ENCODE data around the gene DTNB.
"Not testable (repeated sequence)": the region's sequence is repeated elsewhere in the genome, so short reads cannot be mapped to it uniquely, and the experiment has no call there.

The DTNB gene

GRCh38 chr2:25539136-25539535, 134.2 kb downstream of the DTNB start:
- H2AFZ ChIP-seq (ENCODE audit: low read depth, low read length), result no peak overlapping the region
- H3K27me3 ChIP-seq (ENCODE audit: low read depth, low read length), result 0 out of 2 replicates have a peak, but pooled peaks cover 3% of the 10 kb centered on the region
- no peak overlapping the region for H3K9ac ChIP-seq (ENCODE audit: low read length)
- H3K79me2 ChIP-seq (ENCODE audit: low read length), result no peaks in the 10 kb centered on the region
- H3K27ac ChIP-seq (ENCODE audit: low read length), result no peak overlapping the region
- H4K20me1 ChIP-seq (ENCODE audit: insufficient read depth, low read length), result no peaks in the 10 kb centered on the region
- H3K9me3 ChIP-seq (ENCODE audit: insufficient read depth, low read length), result no peaks in the 10 kb centered on the region
- TF ChIP-seq CTCF (IDR thresholded peaks at IDR 0.05; ENCODE audit: low read depth, low read length) (no peak), EZH2phosphoT487 (IDR thresholded peaks at IDR 0.05; ENCODE audit: low read depth) (no peak)
- H3K4me1 ChIP-seq (ENCODE audit: low read length), result no peaks in the 10 kb centered on the region
- H3K36me3 ChIP-seq (replicated peaks; ENCODE audit: low read depth, low read length), result no peaks in the 10 kb centered on the region
- no peak overlapping the region for H3K4me2 ChIP-seq (ENCODE audit: low read length)
- no peak overlapping the region for H3K4me3 ChIP-seq (ENCODE audit: low read length)

GRCh38 chr2:25537526-25537925, 135.9 kb downstream of the DTNB start:
- Histone ChIP-seq H3K36me3 (replicated peaks; ENCODE audit: low read depth, low read length) (no peaks in the 10 kb centered on the region), H3K27ac (ENCODE audit: low read length) (no peak overlapping the region), H3K9me3 (ENCODE audit: insufficient read depth, low read length) (no peaks in the 10 kb centered on the region), H2AFZ (ENCODE audit: low read depth, low read length) (no peak overlapping the region), H3K9ac (ENCODE audit: low read length) (no peak overlapping the region), H3K4me3 (ENCODE audit: low read length) (no peak overlapping the region), H4K20me1 (ENCODE audit: insufficient read depth, low read length) (no peaks in the 10 kb centered on the region), H3K4me2 (ENCODE audit: low read length) (no peak overlapping the region), H3K27me3 (ENCODE audit: low read depth, low read length) (0 out of 2 replicates have a peak, but pooled peaks cover 3% of the 10 kb centered on the region), H3K4me1 (ENCODE audit: low read length) (no peaks in the 10 kb centered on the region), H3K79me2 (ENCODE audit: low read length) (no peaks in the 10 kb centered on the region)
- no peak for TF ChIP-seq EZH2phosphoT487 (IDR thresholded peaks at IDR 0.05; ENCODE audit: low read depth)
- no peak for TF ChIP-seq CTCF (IDR thresholded peaks at IDR 0.05; ENCODE audit: low read depth, low read length)

- H3K4me2 ChIP-seq (ENCODE audit: low read length); H3K4me1 ChIP-seq (ENCODE audit: low read length); H2AFZ ChIP-seq (ENCODE audit: low read depth, low read length); H3K27me3 ChIP-seq (ENCODE audit: low read depth, low read length); H3K9ac ChIP-seq (ENCODE audit: low read length); H3K79me2 ChIP-seq (ENCODE audit: low read length); H3K27ac ChIP-seq (ENCODE audit: low read length); H3K9me3 ChIP-seq (ENCODE audit: insufficient read depth, low read length); H4K20me1 ChIP-seq (ENCODE audit: insufficient read depth, low read length); H3K4me3 ChIP-seq (ENCODE audit: low read length); H3K36me3 ChIP-seq (replicated peaks; ENCODE audit: low read depth, low read length): not testable (repeated sequence)
Measured at GRCh38 chr2:25535411-25536289, 137.7 kb downstream of the DTNB start.

- not testable (repeated sequence) for H2AFZ ChIP-seq (ENCODE audit: low read depth, low read length); H3K36me3 ChIP-seq (replicated peaks; ENCODE audit: low read depth, low read length); H4K20me1 ChIP-seq (ENCODE audit: insufficient read depth, low read length); H3K27ac ChIP-seq (ENCODE audit: low read length); H3K4me3 ChIP-seq (ENCODE audit: low read length); H3K79me2 ChIP-seq (ENCODE audit: low read length); H3K27me3 ChIP-seq (ENCODE audit: low read depth, low read length); H3K9ac ChIP-seq (ENCODE audit: low read length); H3K9me3 ChIP-seq (ENCODE audit: insufficient read depth, low read length); H3K4me1 ChIP-seq (ENCODE audit: low read length); H3K4me2 ChIP-seq (ENCODE audit: low read length)
Measured at GRCh38 chr2:25534937-25535336, 138.4 kb downstream of the DTNB start.

GRCh38 chr2:25534455-25534854, 138.9 kb downstream of the DTNB start:
- no peak overlapping the region for H3K4me3 ChIP-seq (ENCODE audit: low read length)
- H3K9me3 ChIP-seq (ENCODE audit: insufficient read depth, low read length), result no peaks in the 10 kb centered on the region
- no peaks in the 10 kb centered on the region for H3K79me2 ChIP-seq (ENCODE audit: low read length)
- no peaks in the 10 kb centered on the region for H4K20me1 ChIP-seq (ENCODE audit: insufficient read depth, low read length)
- 0 out of 2 replicates have a peak, but pooled peaks cover 3% of the 10 kb centered on the region for H3K27me3 ChIP-seq (ENCODE audit: low read depth, low read length)
- no peaks in the 10 kb centered on the region for H3K4me1 ChIP-seq (ENCODE audit: low read length)
- no peak overlapping the region for H3K9ac ChIP-seq (ENCODE audit: low read length)
- H3K36me3 ChIP-seq (replicated peaks; ENCODE audit: low read depth, low read length), result no peaks in the 10 kb centered on the region
- no peak overlapping the region for H3K4me2 ChIP-seq (ENCODE audit: low read length)
- no peak for TF ChIP-seq EZH2phosphoT487 (IDR thresholded peaks at IDR 0.05; ENCODE audit: low read depth)
- TF ChIP-seq CTCF (IDR thresholded peaks at IDR 0.05; ENCODE audit: low read depth, low read length), result no peak
- no peak overlapping the region for H3K27ac ChIP-seq (ENCODE audit: low read length)
- no peak overlapping the region for H2AFZ ChIP-seq (ENCODE audit: low read depth, low read length)

- H3K9me3 ChIP-seq (ENCODE audit: insufficient read depth, low read length); H3K79me2 ChIP-seq (ENCODE audit: low read length); H3K27ac ChIP-seq (ENCODE audit: low read length); H3K4me3 ChIP-seq (ENCODE audit: low read length); H3K9ac ChIP-seq (ENCODE audit: low read length); H2AFZ ChIP-seq (ENCODE audit: low read depth, low read length); H3K27me3 ChIP-seq (ENCODE audit: low read depth, low read length); H3K4me1 ChIP-seq (ENCODE audit: low read length); H3K36me3 ChIP-seq (replicated peaks; ENCODE audit: low read depth, low read length); H3K4me2 ChIP-seq (ENCODE audit: low read length); H4K20me1 ChIP-seq (ENCODE audit: insufficient read depth, low read length): not testable (repeated sequence)
Measured at GRCh38 chr2:25533771-25534170, 139.6 kb downstream of the DTNB start.
